IMR-90 (cell line): ENCODE results near the gene TRIM10.

Experiments used
- BHLHE40 ChIP-seq: fragments of 150-350 bp; IDR thresholded peaks from 2 replicates; pipeline ENCODE4 v1.6.1; 2016; ENCODE audit warnings: mild to moderate bottlenecking, low read depth, low read length
- FOS ChIP-seq: fragments of 150-350 bp; IDR thresholded peaks from 2 replicates; pipeline ENCODE4 v1.6.1; 2016; ENCODE audit warnings: low read depth, low read length
- MAFK ChIP-seq: IDR thresholded peaks from 2 replicates; pipeline ENCODE4 v1.6.1; 2012; ENCODE audit warnings: low read depth, low read length, improper control_type of control experiment
- POLR2A ChIP-seq: IDR thresholded peaks from 2 replicates; pipeline ENCODE4 v1.6.1; 2012; ENCODE audit warnings: mild to moderate bottlenecking, low read depth, low read length
- RFX5 ChIP-seq: IDR thresholded peaks from 2 replicates; pipeline ENCODE4 v1.8.0; 2012; ENCODE audit warnings: low read depth, mild to moderate bottlenecking, low read length, moderate library complexity
- TF ChIP-seq, protein P1 (sequence below): conservative IDR thresholded peaks from 2 replicates; pipeline ENCODE4 v1.5.1; 2012; ENCODE audit warnings: mild to moderate bottlenecking, low read depth, low read length, improper control_type of control experiment
- TF ChIP-seq, protein P2 (sequence below): fragments of 150-350 bp; IDR thresholded peaks from 2 replicates; pipeline ENCODE4 v1.6.1; 2017; ENCODE audit warnings: mild to moderate bottlenecking, antibody characterized with exemption, low read length, low read depth

DNA sequence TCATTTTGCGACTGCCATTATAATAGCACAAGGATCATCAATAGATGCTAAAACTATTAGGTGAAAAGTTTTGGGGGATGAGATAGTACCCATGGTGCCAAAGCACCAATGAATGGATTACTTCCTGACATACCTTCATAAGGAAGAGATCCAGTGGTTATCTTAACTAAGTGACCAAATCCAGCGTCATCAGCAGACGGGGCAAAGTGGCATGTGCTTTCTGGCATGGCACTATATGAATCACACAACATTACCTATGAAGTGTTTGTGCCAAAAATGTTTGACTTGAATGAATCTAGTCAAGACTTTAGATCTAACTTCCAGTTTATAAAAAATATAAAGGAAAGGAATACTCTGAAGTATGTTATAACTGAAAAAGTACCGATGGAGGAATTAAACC lies 41.4 kb upstream of the TRIM10 start:
- no peak for TF ChIP-seq POLR2A
- TF ChIP-seq, protein P1, sequence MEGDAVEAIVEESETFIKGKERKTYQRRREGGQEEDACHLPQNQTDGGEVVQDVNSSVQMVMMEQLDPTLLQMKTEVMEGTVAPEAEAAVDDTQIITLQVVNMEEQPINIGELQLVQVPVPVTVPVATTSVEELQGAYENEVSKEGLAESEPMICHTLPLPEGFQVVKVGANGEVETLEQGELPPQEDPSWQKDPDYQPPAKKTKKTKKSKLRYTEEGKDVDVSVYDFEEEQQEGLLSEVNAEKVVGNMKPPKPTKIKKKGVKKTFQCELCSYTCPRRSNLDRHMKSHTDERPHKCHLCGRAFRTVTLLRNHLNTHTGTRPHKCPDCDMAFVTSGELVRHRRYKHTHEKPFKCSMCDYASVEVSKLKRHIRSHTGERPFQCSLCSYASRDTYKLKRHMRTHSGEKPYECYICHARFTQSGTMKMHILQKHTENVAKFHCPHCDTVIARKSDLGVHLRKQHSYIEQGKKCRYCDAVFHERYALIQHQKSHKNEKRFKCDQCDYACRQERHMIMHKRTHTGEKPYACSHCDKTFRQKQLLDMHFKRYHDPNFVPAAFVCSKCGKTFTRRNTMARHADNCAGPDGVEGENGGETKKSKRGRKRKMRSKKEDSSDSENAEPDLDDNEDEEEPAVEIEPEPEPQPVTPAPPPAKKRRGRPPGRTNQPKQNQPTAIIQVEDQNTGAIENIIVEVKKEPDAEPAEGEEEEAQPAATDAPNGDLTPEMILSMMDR = no peak
- no peak for TF ChIP-seq RFX5
- TF ChIP-seq MAFK = no peak
- no peak for TF ChIP-seq BHLHE40
- TF ChIP-seq, protein P2, sequence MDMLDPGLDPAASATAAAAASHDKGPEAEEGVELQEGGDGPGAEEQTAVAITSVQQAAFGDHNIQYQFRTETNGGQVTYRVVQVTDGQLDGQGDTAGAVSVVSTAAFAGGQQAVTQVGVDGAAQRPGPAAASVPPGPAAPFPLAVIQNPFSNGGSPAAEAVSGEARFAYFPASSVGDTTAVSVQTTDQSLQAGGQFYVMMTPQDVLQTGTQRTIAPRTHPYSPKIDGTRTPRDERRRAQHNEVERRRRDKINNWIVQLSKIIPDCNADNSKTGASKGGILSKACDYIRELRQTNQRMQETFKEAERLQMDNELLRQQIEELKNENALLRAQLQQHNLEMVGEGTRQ = no peak
- TF ChIP-seq FOS = no peak
